Measurements from ENCODE around the gene TMEM87A.
"Not testable (repeated sequence)": the region's sequence is repeated elsewhere in the genome, so short reads cannot be mapped to it uniquely, and the experiment has no call there.

Gene TMEM87A

DNA sequence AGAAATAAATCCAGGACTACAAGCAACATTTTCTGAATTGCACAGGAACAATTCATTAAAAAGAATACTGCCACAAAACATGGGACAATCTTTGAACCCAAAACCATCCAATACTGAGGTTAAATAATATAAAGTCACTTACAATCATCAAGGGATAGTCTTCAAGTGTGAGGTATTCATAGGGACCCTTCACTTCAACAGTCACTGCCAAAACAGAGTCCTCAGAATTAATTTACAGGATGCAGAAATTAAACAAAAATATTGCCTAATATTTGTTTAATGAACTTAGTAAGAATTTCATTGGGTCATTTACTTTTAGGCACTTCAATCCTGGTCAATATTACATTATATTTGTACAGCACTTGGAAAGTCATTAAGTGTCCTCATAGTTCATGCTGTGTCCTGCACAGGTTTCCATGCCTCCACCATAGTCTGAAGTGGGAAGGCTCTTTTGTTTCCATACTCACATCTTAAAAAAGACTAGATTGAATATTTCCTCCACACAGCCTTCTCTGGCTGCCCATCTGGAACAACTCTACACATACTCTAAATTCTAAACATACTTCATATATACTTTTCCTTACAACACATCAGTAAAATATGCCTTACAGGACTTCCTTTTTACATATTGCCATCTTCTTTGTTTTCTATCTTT lies 33.6 kb downstream of the TMEM87A start:
- Histone ChIP-seq H3K79me2 (ENCODE audit: low read length) (no peaks in the 10 kb centered on the region; the same call in 1 of the 2 replicates), H3K9me2 (replicated peaks; ENCODE audit: insufficient read depth, low read length) (no peaks in the 10 kb centered on the region), H3K9me3 (replicated peaks; ENCODE audit: insufficient read depth, low read length) (no peaks in the 10 kb centered on the region), H3K27me3 (replicated peaks; ENCODE audit: insufficient read depth, low read length) (no peaks in the 10 kb centered on the region), H3K4me1 (ENCODE audit: low read length) (no peaks in the 10 kb centered on the region), H3K4me2 (ENCODE audit: low read depth, low read length) (no peak overlapping the region), H4K20me1 (ENCODE audit: insufficient read depth, low read length) (no peaks in the 10 kb centered on the region), H2AFZ (ENCODE audit: low read length) (no peak overlapping the region), H3K4me3 (ENCODE audit: low read length) (no peak overlapping the region), H3K27ac (ENCODE audit: low read length) (no peak overlapping the region), H3F3A (ENCODE audit: insufficient read depth, low read length) (no peaks in the 10 kb centered on the region), H3K9ac (ENCODE audit: low read length) (no peak overlapping the region), H3K36me3 (replicated peaks; ENCODE audit: insufficient read depth, low read length) (no peaks in the 10 kb centered on the region)
- TF ChIP-seq EZH2phosphoT487 (IDR thresholded peaks at IDR 0.05; ENCODE audit: low read length): no peak
- TF ChIP-seq, protein P1, sequence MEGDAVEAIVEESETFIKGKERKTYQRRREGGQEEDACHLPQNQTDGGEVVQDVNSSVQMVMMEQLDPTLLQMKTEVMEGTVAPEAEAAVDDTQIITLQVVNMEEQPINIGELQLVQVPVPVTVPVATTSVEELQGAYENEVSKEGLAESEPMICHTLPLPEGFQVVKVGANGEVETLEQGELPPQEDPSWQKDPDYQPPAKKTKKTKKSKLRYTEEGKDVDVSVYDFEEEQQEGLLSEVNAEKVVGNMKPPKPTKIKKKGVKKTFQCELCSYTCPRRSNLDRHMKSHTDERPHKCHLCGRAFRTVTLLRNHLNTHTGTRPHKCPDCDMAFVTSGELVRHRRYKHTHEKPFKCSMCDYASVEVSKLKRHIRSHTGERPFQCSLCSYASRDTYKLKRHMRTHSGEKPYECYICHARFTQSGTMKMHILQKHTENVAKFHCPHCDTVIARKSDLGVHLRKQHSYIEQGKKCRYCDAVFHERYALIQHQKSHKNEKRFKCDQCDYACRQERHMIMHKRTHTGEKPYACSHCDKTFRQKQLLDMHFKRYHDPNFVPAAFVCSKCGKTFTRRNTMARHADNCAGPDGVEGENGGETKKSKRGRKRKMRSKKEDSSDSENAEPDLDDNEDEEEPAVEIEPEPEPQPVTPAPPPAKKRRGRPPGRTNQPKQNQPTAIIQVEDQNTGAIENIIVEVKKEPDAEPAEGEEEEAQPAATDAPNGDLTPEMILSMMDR (IDR thresholded peaks at IDR 0.05; ENCODE audit: low read length): no peak
- no peak for TF ChIP-seq EZH2 (optimal IDR thresholded peaks at IDR 0.05; ENCODE audit: low read depth, low read length)
- DNase-seq: no peak

DNA sequence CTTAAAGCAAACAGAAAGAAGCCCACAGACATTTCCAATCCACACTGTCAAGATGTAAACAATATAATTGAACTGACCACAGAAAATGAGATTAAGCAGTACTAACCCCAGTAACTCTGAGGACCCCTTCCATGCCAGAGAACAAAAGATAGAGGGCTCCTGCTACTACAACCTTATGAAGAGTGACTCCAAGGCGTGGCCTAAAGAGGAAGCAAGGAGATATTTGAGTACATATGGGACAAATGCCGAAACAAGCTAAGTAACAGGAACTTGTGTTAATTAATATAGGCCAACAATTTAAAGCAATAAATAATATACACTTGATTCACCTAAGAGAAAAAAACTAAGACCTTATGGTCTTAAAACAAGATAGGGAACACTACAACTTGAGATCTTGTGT lies 40.1 kb downstream of the TMEM87A start:
- Histone ChIP-seq H3K79me2 (ENCODE audit: low read length) (no peaks in the 10 kb centered on the region; the same call in 1 of the 2 replicates), H4K20me1 (ENCODE audit: insufficient read depth, low read length) (no peaks in the 10 kb centered on the region), H3F3A (ENCODE audit: insufficient read depth, low read length) (no peaks in the 10 kb centered on the region), H2AFZ (ENCODE audit: low read length) (no peak overlapping the region), H3K4me2 (ENCODE audit: low read depth, low read length) (no peak overlapping the region), H3K9me3 (replicated peaks; ENCODE audit: insufficient read depth, low read length) (no peaks in the 10 kb centered on the region), H3K4me1 (ENCODE audit: low read length) (no peaks in the 10 kb centered on the region), H3K27ac (ENCODE audit: low read length) (no peak overlapping the region), H3K9ac (ENCODE audit: low read length) (no peak overlapping the region), H3K9me2 (replicated peaks; ENCODE audit: insufficient read depth, low read length) (no peaks in the 10 kb centered on the region), H3K36me3 (replicated peaks; ENCODE audit: insufficient read depth, low read length) (no peaks in the 10 kb centered on the region; the same call in 1 of the 2 replicates), H3K27me3 (replicated peaks; ENCODE audit: insufficient read depth, low read length) (no peaks in the 10 kb centered on the region), H3K4me3 (ENCODE audit: low read length) (no peak overlapping the region)
- TF ChIP-seq, protein P1 (IDR thresholded peaks at IDR 0.05; ENCODE audit: low read length): no peak
- no peak for TF ChIP-seq EZH2 (optimal IDR thresholded peaks at IDR 0.05; ENCODE audit: low read depth, low read length)
- no peak for TF ChIP-seq EZH2phosphoT487 (IDR thresholded peaks at IDR 0.05; ENCODE audit: low read length)
- DNase-seq: no peak

DNA sequence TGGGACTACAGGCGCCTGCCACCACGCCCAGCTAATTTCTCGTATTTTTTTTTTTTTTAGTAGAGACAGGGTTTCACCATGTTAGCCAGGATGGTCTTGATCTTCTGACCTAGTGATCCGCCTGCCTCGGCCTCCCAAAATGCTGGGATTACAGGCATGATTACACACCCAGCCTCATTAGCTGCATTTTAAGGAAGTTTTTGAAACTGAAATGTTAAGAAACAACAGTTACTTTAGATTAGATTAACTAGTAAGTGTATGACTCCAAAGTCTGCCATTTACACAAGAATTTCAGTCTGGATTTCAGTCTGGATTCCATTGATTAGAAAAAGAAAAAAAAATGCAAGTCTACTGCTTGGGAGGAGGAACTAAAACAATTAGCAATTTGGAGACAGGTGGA lies 40.6 kb downstream of the TMEM87A start:
- TF ChIP-seq EZH2 (optimal IDR thresholded peaks at IDR 0.05; ENCODE audit: low read depth, low read length): no peak
- Histone ChIP-seq H3K4me2 (ENCODE audit: low read depth, low read length) (no peak overlapping the region), H3K4me3 (ENCODE audit: low read length) (no peak overlapping the region), H3K9ac (ENCODE audit: low read length) (no peak overlapping the region), H2AFZ (ENCODE audit: low read length) (no peak overlapping the region), H3K27me3 (replicated peaks; ENCODE audit: insufficient read depth, low read length) (no peaks in the 10 kb centered on the region), H3K9me2 (replicated peaks; ENCODE audit: insufficient read depth, low read length) (no peaks in the 10 kb centered on the region), H3K4me1 (ENCODE audit: low read length) (no peaks in the 10 kb centered on the region), H3K79me2 (ENCODE audit: low read length) (no peaks in the 10 kb centered on the region; the same call in 1 of the 2 replicates), H3K9me3 (replicated peaks; ENCODE audit: insufficient read depth, low read length) (no peaks in the 10 kb centered on the region), H3F3A (ENCODE audit: insufficient read depth, low read length) (no peaks in the 10 kb centered on the region), H3K36me3 (replicated peaks; ENCODE audit: insufficient read depth, low read length) (no peaks in the 10 kb centered on the region; the same call in 1 of the 2 replicates), H4K20me1 (ENCODE audit: insufficient read depth, low read length) (no peaks in the 10 kb centered on the region), H3K27ac (ENCODE audit: low read length) (no peak overlapping the region)
- DNase-seq: no peak

DNA sequence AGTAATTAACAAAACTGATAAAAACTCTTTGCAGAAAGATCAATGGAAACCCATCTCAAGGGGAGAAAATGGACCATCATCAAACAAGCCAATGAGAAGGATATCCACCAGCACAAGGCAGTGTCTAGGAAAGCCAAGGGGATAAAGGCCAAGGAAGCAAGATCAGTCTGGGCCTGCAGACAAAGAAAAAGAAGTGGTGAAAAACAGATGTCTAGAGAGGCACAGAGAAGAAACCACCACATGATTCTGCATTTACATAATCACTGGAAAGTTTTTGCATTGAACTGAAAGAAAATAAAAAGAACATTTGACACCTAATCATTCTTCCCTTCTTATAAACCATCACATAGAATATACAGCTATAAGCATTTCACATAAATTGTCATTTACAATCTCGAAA lies 42.1 kb downstream of the TMEM87A start:
- H4K20me1 ChIP-seq (ENCODE audit: insufficient read depth, low read length): no peaks in the 10 kb centered on the region
- no peaks in the 10 kb centered on the region for H3K27me3 ChIP-seq (replicated peaks; ENCODE audit: insufficient read depth, low read length)
- no peak overlapping the region for H3K4me3 ChIP-seq (ENCODE audit: low read length)

DNA sequence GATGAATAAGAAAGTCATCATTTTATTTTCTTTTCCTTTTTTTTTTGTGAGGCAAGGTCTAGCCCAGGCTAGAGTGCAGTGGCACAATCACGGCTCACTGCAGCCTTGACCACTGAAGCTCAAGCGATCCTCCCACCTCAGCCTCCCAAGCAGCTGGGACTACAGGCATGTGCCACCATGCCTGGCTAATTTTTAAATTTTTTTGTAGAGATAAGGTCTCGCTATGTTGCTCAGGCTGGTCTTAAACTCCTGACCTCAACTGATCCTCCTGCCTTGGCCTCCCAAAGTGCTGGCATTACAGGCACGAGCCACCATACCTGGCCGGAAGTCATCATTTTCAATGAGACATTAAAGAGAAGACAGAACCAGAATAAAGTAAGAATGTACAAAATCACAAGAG lies 44.3 kb downstream of the TMEM87A start:
- DNase-seq; H4K20me1 ChIP-seq (ENCODE audit: insufficient read depth, low read length); H3K27ac ChIP-seq (ENCODE audit: low read length); H3K4me2 ChIP-seq (ENCODE audit: low read depth, low read length); H3K9me2 ChIP-seq (replicated peaks; ENCODE audit: insufficient read depth, low read length); H3K9me3 ChIP-seq (replicated peaks; ENCODE audit: insufficient read depth, low read length); H3K36me3 ChIP-seq (replicated peaks; ENCODE audit: insufficient read depth, low read length); H3K9ac ChIP-seq (ENCODE audit: low read length); H2AFZ ChIP-seq (ENCODE audit: low read length); H3K79me2 ChIP-seq (ENCODE audit: low read length); H3F3A ChIP-seq (ENCODE audit: insufficient read depth, low read length); H3K4me3 ChIP-seq (ENCODE audit: low read length); H3K4me1 ChIP-seq (ENCODE audit: low read length); H3K27me3 ChIP-seq (replicated peaks; ENCODE audit: insufficient read depth, low read length): not testable (repeated sequence)

More for the DNA sequence above, 42.1 kb downstream of the TMEM87A start:
- no peaks in the 10 kb centered on the region for H3K4me1 ChIP-seq (ENCODE audit: low read length)
- no peak overlapping the region for H2AFZ ChIP-seq (ENCODE audit: low read length)
- peaks cover 4% of the 10 kb centered on the region for H3K36me3 ChIP-seq (replicated peaks; ENCODE audit: insufficient read depth, low read length)
- no peak overlapping the region for H3K4me2 ChIP-seq (ENCODE audit: low read depth, low read length)
- no peaks in the 10 kb centered on the region; the same call in 1 of the 2 replicates for H3K79me2 ChIP-seq (ENCODE audit: low read length)
- H3K9ac ChIP-seq (ENCODE audit: low read length): no peak overlapping the region
- no peak overlapping the region for H3K27ac ChIP-seq (ENCODE audit: low read length)
- no peaks in the 10 kb centered on the region for H3K9me3 ChIP-seq (replicated peaks; ENCODE audit: insufficient read depth, low read length)
- no peak for DNase-seq
- TF ChIP-seq EZH2phosphoT487 (IDR thresholded peaks at IDR 0.05; ENCODE audit: low read length) (no peak), EZH2 (optimal IDR thresholded peaks at IDR 0.05; ENCODE audit: low read depth, low read length) (no peak)
- TF ChIP-seq, protein P1 (IDR thresholded peaks at IDR 0.05; ENCODE audit: low read length): no peak
- no peaks in the 10 kb centered on the region for H3F3A ChIP-seq (ENCODE audit: insufficient read depth, low read length)
- H3K9me2 ChIP-seq (replicated peaks; ENCODE audit: insufficient read depth, low read length): no peaks in the 10 kb centered on the region

Measured in MM.1S (cell line).